SJCRH30 (cell line): ENCODE results near the gene TTBK1. TPM values are rescaled to one million over a fixed set of nuclear protein-coding genes. Genes with fewer than 3 reads are reported as not detected.
A peak's percentile ranks its signal among the peaks of the same experiment; 100 is the strongest.

Experiments
- DNase-seq, 2 experiments: peaks; one replicate each; pipeline ENCODE4 v3.0.0-alpha.2; 2015 to 2020
- H3K27ac ChIP-seq: fragments of 250-450 bp; sonication (Bioruptor Pico); 2 replicates; pipeline ENCODE4 v1.5.1; 2020; ENCODE audit warnings: mild to moderate bottlenecking, moderate library complexity
- H3K27me3 ChIP-seq: fragments of 250-450 bp; sonication (Bioruptor Pico); 2 replicates; pipeline ENCODE4 v1.5.1; 2020; ENCODE audit warnings: mild to moderate bottlenecking, moderate library complexity
- H3K36me3 ChIP-seq: fragments of 250-450 bp; sonication (Bioruptor Pico); 2 replicates; pipeline ENCODE4 v1.5.1; 2020; ENCODE audit warnings: mild to moderate bottlenecking, moderate library complexity
- H3K4me1 ChIP-seq: fragments of 250-450 bp; sonication (Bioruptor Pico); 2 replicates; pipeline ENCODE4 v1.5.1; 2020; ENCODE audit warnings: mild to moderate bottlenecking, moderate library complexity
- H3K4me3 ChIP-seq: fragments of 250-450 bp; sonication (Bioruptor Pico); 2 replicates; pipeline ENCODE4 v1.5.1; 2020; ENCODE audit warnings: mild to moderate bottlenecking, moderate library complexity
- H3K9me3 ChIP-seq: fragments of 250-450 bp; sonication (Bioruptor Pico); replicated peaks from 2 replicates; pipeline ENCODE4 v1.5.1; 2020; ENCODE audit warnings: mild to moderate bottlenecking, moderate library complexity
- total RNA-seq: library from RNA; depleted of rRNA; stranded (reverse); fragments of >200 nt; shearing (Covaris generic); gene quantifications from 2 replicates; pipeline ENCODE4 v1.2.3, GENCODE V29; 2014; rRNA removed

Gene TTBK1
- total RNA-seq, 1 experiment from 2014 or later: not detected

- no peak for DNase-seq
- no peaks in the 10 kb centered on the region for H3K4me1 ChIP-seq
- no peaks in the 10 kb centered on the region for H3K36me3 ChIP-seq
- H3K27ac ChIP-seq: no peak overlapping the region
- H3K9me3 ChIP-seq: no peaks in the 10 kb centered on the region
- no peak overlapping the region for H3K4me3 ChIP-seq
- no peaks in the 10 kb centered on the region for H3K27me3 ChIP-seq
Measured at GRCh38 chr6:43328528-43328927, 85.2 kb downstream of the TTBK1 start.

- no peak overlapping the region for H3K4me3 ChIP-seq
- H3K36me3 ChIP-seq: no peaks in the 10 kb centered on the region; the same call in 1 of the 2 replicates
- DNase-seq: no peak
- H3K9me3 ChIP-seq: no peaks in the 10 kb centered on the region
- no peaks in the 10 kb centered on the region for H3K27me3 ChIP-seq
- peaks cover 11% of the 10 kb centered on the region for H3K4me1 ChIP-seq
- H3K27ac ChIP-seq: no peak overlapping the region
Measured at GRCh38 chr6:43331470-43331869, 88.2 kb downstream of the TTBK1 start.

GRCh38 chr6:43331891-43332290 lies 88.6 kb downstream of the TTBK1 start:
- peaks cover 11% of the 10 kb centered on the region for H3K4me1 ChIP-seq
- no peaks in the 10 kb centered on the region for H3K9me3 ChIP-seq
- no peaks in the 10 kb centered on the region for H3K27me3 ChIP-seq
- H3K36me3 ChIP-seq: no peaks in the 10 kb centered on the region; the same call in 1 of the 2 replicates
- H3K27ac ChIP-seq: no peak overlapping the region
- H3K4me3 ChIP-seq: no peak overlapping the region
- DNase-seq: no peak

- peaks cover 11% of the 10 kb centered on the region for H3K4me1 ChIP-seq
- peaks cover under 1% of the 10 kb centered on the region; the same call in 1 of the 2 replicates for H3K36me3 ChIP-seq
- no peak overlapping the region for H3K27ac ChIP-seq
- peak; percentile 38 to 85 for DNase-seq
- H3K27me3 ChIP-seq: no peaks in the 10 kb centered on the region
- H3K4me3 ChIP-seq: no peak overlapping the region
- no peaks in the 10 kb centered on the region for H3K9me3 ChIP-seq
Measured at GRCh38 chr6:43334466-43335095, 91.3 kb downstream of the TTBK1 start.

- H3K4me1 ChIP-seq: peaks cover 11% of the 10 kb centered on the region
- H3K27ac ChIP-seq: no peak overlapping the region
- no peaks in the 10 kb centered on the region for H3K27me3 ChIP-seq
- H3K4me3 ChIP-seq: no peak overlapping the region
- peaks cover 9% of the 10 kb centered on the region; the same call in 1 of the 2 replicates for H3K36me3 ChIP-seq
- peak in 1 of 2 experiments; percentile 8 for DNase-seq
- no peaks in the 10 kb centered on the region for H3K9me3 ChIP-seq
Measured at GRCh38 chr6:43335469-43335868, 92.2 kb downstream of the TTBK1 start.

GRCh38 chr6:43336382-43336781 lies 93.1 kb downstream of the TTBK1 start:
- Histone ChIP-seq H3K36me3 (peaks cover 13% of the 10 kb centered on the region; the same call in 1 of the 2 replicates), H3K27ac (no peak overlapping the region), H3K4me1 (peaks cover 11% of the 10 kb centered on the region), H3K9me3 (no peaks in the 10 kb centered on the region), H3K27me3 (no peaks in the 10 kb centered on the region), H3K4me3 (no peak overlapping the region)
- no peak for DNase-seq

Other genes starting within 250 kb of the TTBK1 start
- gene MEA1, start 229.5 kb upstream of the TTBK1 start, total RNA-seq: 67.6 and 81.1 TPM in 2 replicates
- 115 and 123 TPM in 2 replicates for gene KLHDC3, start 229.2 kb upstream of the TTBK1 start, total RNA-seq
- 95.4 and 95.8 TPM in 2 replicates for gene RRP36, start 221.9 kb upstream of the TTBK1 start, total RNA-seq
- gene CUL7, start 189.6 kb upstream of the TTBK1 start, total RNA-seq: 14.8 and 15.2 TPM in 2 replicates
- 25.8 and 26.2 TPM in 2 replicates for gene MRPL2, start 184.0 kb upstream of the TTBK1 start, total RNA-seq
- 10.5 and 13.2 TPM in 2 replicates for gene KLC4, start 183.8 kb upstream of the TTBK1 start, total RNA-seq
- 84.2 and 88.3 TPM in 2 replicates for gene PTK7, start 167.2 kb upstream of the TTBK1 start, total RNA-seq
- 23.5 and 25.8 TPM in 2 replicates for gene SRF, start 72.2 kb upstream of the TTBK1 start, total RNA-seq
- gene CUL9, start 61.3 kb upstream of the TTBK1 start, total RNA-seq: 14.1 and 14.5 TPM in 2 replicates
- gene DNPH1, start 14.0 kb upstream of the TTBK1 start, total RNA-seq: 23.8 and 31.4 TPM in 2 replicates
- gene SLC22A7, start 54.8 kb downstream of the TTBK1 start, total RNA-seq: not detected in 2 replicates
- not detected in 2 replicates for gene CRIP3, start 65.3 kb downstream of the TTBK1 start, total RNA-seq
- 17.2 and 17.7 TPM in 2 replicates for gene ZNF318, start 126.2 kb downstream of the TTBK1 start, total RNA-seq
- gene ABCC10, start 184.1 kb downstream of the TTBK1 start, total RNA-seq: 6.9 and 10.3 TPM in 2 replicates
- gene DLK2, start 212.1 kb downstream of the TTBK1 start, total RNA-seq: 5.4 and 5.8 TPM in 2 replicates
- 32.2 and 38.8 TPM in 2 replicates for gene TJAP1, start 234.1 kb downstream of the TTBK1 start, total RNA-seq